Measurements from ENCODE around the gene RIOK3.
A peak's percentile ranks its signal among the peaks of the same experiment; 100 is the strongest.
"Not testable (repeated sequence)": the region's sequence is repeated elsewhere in the genome, so short reads cannot be mapped to it uniquely, and the experiment has no call there.

Gene RIOK3

GRCh38 chr18:23451491-23451890, 1.6 kb upstream of the RIOK3 start:
- no peak for DNase-seq

- no peak for DNase-seq
Observed at GRCh38 chr18:23452347-23452727, 750 bp upstream of the RIOK3 start.

GRCh38 chr18:23453680-23454058, 582 bp downstream of the RIOK3 start:
- DNase-seq = no peak

GRCh38 chr18:23456835-23457234, 3.7 kb downstream of the RIOK3 start:
- DNase-seq = no peak

DNA sequence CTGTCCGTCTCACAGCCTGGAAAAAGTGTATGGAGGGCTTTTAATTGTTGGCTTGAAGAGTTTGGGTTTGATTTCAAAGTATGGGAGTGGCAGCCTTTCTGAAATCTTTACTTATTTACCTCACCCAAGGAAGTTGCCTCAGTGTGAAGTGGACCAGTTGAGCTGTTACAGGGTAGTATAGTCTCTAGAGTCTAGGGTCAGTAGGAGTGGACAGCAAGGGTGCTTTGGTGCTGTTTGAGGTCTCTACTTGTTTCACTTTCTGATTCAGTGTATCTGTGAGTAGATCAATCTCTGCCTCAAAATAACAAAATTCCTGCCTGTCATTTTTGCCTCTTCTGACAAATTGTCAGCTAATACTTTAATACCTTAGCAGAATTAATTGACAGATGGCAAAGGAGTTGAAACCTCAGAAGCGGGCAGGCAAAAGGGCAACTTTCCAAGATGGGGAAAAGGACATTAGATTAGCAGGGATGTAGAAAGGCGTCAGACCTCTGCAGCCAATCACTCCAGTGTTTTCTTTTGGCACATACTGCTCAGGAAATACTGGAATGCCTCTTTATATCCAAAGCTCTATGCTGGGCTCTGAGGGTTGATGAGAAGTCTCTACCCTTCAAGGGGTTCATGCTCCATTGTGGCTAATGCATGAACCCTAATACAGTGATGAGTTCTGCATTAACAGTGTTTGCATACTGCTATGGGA, 5.9 kb downstream of the RIOK3 start:
- no peak for DNase-seq

- no peak for DNase-seq
Observed at GRCh38 chr18:23459530-23459921, 6.4 kb downstream of the RIOK3 start.

GRCh38 chr18:23460285-23461273, 7.5 kb downstream of the RIOK3 start:
- no peak for DNase-seq

DNA sequence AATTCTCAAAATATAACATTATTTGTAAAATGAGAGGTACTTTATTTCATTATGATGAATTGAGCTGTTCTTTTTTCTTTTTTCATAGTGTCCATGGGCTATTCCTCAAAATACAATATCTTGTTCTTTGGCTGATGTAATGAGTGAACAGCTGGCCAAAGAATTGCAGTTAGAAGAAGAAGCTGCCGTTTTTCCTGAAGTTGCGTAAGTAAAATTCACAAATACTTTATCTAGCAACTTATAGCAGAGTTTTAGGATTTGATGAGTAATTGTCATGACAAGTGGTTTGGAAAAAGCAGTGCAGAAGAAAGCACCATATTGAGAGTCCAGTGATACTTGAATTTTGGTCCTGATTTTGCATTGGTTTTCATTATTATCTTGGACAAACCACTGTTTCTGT, 9.8 kb downstream of the RIOK3 start:
- no peak for DNase-seq

DNA sequence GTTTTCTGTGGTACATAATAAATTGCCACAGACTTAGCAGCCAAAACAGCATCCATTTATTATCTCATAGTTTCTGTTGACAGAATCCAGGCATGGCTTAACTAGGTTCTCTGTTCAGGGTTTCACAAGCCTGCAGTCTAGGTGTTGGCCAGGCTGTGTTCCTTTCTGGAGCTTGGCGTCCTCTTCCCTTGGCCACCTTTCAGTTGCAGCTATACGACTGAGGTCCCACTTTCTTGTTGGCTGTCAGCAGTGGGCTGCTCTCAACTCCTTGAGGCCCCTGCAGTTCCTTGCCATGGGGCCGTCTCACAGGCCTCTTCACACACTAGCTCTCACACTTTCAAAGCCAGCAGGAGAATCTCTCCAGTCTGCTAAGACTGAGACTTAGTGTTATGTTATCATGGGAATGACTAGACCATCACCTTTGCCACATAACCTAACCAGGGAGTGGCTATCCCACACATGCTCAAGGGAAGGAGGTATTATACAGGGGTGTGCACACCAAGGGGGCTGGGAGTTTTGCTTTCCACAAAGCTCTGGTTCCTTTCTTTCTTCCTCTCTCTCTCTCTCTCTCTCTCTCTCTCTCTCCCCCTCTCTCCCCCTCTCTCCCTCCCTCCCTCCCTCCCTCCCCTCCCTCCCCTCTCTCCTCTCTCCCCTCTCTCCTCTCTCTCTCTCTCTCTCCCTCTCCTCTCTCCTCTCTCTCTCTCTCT, 15.8 kb downstream of the RIOK3 start:
- DNase-seq = no peak

DNA sequence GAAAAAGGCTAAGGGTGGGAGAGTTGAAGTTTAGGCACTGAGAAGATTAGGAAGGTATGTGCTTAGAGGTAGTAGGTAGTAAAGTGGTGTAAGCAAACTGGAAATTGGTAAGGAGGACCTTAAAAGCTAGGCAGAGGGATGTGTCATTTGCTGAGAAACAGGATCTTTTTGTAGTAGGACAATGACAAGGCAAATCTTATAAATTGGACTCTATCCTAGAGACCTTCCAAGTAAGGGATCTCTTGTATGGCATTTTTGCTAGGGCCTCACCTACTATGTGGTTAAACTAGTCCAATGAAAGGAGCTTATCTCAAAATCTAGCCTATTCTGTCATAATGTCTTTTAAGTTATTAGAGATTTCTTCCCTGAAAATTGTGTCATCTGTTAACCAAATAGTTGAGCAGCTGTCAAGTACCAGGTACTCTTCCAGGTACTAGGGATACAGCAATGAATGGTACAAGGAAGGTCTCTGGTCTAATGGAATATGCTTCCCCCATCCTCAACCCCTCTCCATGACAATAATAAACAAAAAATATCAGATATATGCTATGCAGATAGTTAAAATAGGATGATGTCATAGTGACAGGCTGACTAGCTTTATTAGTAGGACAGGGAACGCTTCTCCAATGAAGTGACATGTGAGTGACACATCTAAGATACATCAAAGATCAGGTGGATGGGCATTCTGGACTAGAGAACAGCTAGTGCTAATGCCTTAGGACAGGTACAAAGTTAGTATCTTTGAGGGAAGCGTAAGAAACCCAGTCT, 17.7 kb downstream of the RIOK3 start:
- DNase-seq = no peak

DNA sequence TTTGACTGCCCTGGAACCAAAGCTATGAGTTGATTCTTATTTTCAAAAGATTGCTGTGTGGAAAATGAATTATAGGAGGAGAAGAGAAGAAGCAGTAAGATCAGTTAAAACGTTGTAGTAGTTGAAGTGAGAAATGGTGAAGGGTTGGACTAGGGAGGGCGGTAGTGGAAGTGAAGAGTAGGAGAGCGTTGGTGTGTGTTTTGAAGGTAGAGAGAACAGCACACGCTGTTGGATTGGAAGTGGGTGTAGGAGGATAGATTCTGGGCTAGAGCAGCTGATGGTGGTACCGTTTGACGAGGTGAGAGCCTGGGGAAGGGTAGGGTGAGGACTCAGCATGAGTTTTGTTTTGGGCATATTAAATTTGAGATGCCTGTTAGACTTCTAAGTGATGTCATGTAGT, 18.4 kb downstream of the RIOK3 start:
- no peak for DNase-seq

- DNase-seq = no peak
Observed at GRCh38 chr18:23479829-23480505, 26.9 kb downstream of the RIOK3 start.

DNA sequence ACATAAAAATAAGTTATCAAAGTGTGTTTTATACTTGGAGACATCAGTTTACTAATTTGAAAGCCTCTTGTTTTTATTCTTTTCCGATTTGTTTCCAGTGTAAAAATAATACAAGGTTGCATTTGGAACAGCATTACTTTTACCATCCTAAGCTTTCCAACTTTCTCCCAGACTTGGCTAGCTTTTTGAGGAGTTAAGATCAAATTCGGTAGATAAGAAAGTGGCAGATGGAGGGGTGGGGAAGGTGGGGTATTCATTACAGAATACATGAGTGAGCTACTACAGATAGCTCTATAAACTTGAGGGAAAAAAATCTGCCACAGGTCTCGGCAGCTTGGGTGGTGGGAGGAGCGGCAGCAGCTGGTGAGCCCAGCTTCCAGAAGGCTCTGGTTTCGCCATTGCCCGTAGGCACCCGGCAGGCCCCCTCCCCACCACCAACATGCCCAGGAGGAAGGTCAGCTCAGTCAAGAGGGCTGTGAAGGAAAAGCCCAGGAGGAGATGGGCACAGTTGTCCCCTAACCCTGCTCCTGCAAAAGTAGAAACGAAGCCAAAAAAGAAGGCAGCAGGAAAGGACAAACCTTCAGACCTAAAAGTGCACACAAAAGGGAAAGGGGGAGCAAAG, 31.6 kb downstream of the RIOK3 start:
- peak; percentile 25 for DNase-seq

DNA sequence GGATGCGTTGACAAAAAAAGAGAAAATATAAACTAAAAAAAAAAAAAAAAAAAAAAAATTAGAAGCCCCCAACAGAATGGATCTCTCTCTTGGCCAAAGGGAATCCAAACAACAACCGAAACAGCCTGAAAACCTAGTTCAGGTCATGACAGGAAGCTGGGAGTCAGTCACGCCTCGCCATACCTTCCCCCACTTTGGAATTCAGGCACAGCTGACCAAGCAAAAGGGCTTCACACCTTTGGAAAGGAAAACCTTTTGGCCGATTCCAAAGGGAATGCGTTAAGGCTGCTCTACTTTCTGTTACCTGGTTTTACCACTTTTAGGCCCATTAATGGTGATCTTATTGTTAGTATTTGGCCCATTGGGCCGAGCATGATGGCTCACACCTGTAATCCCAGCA, 32.3 kb downstream of the RIOK3 start:
- DNase-seq = no peak

DNA sequence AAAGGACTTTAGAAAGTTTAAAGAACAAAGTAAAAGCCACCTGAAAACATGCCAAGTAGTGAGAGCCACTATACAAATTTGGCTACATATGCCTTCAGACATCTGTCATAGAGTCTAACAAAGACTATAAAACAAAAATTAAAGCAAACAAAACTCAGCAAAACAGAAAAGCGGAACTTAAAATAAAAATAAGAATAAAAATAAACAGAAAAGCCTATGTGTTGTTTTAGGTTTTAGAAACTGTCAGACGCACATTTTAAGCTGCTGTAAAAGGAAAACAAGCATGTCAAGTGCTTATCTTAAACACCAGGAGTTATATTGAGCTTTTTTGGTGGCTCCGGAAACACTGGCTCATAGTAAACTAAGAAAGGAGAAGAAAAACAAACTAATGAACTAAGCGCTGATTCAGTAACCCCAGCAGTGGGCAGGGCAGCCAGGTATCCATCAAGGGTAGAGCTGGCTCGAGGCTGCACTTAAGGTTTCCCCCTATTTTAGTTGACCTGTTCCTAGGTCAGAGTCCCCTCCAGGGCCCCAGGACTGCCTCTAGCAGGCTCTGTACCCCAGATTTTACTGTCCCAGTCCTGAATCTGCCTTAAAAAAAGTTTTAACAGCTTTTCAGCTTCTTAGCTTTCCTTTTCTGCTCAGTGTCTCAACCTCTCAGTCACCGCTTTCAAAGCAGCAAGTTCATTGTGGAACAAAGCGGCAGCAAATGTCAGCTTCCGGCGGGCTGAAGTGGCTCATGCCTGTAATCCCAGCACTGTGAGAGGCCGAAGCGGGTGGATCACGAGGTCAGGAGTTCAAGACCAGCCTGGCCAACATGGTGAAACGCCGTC, 34.9 kb downstream of the RIOK3 start:
- DNase-seq = no peak

- DNase-seq = not testable (repeated sequence)
Observed at GRCh38 chr18:23489586-23489985, 36.5 kb downstream of the RIOK3 start.

DNA sequence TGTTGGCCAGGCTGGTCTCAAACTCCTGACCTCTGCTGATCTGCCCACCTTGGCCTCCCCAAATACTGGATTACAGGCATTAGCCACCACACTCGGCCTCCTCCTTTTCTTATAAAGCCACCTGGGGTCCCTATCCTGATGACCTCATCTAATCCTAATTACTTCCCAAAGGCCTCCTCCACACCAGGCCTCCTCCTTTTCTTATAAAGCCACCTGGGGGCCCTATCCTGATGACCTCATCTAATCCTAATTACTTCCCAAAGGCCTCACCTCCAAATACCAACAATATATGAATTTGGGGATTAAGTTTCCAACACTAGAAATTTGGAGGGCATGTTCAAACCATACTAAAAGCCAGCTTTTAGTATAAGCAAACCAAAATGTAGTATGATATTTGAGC, 40.6 kb downstream of the RIOK3 start:
- no peak for DNase-seq

- DNase-seq = no peak
Observed at GRCh38 chr18:23494992-23495391, 41.9 kb downstream of the RIOK3 start.

DNA sequence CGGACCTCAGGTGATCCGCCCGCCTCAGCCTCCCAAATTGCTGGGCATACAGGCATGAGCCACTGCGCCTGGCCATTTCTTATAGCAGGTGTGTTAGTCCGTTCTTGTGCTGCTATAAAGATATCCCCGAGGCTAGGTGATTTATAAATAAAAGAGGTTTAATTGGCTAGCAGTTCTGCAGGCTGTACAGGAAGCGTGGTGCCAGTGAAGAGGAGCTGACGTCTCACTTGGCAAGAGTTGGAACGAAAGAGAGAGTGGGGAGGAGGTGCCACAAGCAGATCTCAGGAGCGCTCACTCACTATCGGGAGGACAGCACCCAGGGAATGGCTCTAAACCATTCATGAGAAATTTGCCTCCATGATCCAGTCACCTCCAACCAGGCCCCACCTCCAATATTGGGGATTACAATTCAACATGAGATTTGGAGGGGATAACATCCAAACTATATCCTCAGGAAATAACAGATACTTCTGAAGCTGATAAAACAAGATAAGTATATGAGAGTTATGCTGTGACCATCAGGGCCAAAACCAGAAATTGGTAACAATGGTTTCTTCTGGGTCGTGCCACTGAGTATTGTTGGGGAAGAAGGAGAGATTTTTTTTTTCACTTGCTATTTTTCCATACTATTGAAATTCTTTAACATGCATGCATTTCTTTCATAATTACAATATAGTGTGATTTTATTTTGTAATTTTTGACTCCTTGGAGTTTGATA, 42.8 kb downstream of the RIOK3 start:
- DNase-seq = no peak

GRCh38 chr18:23498117-23498516, 45.0 kb downstream of the RIOK3 start:
- DNase-seq = no peak
